Osteoblast (primary cell): ENCODE measurements around the gene TRIAP1. TPM values are rescaled to one million over a fixed set of nuclear protein-coding genes. Genes with fewer than 3 reads are reported as not detected.

Source experiments
- DNase-seq: peaks from one replicate; pipeline ENCODE4 v3.0.0; 2011; ENCODE audit warnings: low spot score, mixed read lengths; ENCODE audit not compliant: insufficient read length; ENCODE audit errors: missing footprints
- H2AFZ ChIP-seq: 2 replicates; pipeline ENCODE4 v1.6.0; 2011; ENCODE audit warnings: mild to moderate bottlenecking, low read length
- H3K27ac ChIP-seq: 2 replicates; pipeline ENCODE4 v1.5.1; 2011; ENCODE audit warnings: mild to moderate bottlenecking, low read depth, low read length, moderate library complexity
- H3K27me3 ChIP-seq: 2 replicates; pipeline ENCODE4 v1.6.0; 2012; ENCODE audit warnings: mild to moderate bottlenecking, control low read depth, inconsistent platforms, low read length, moderate library complexity; ENCODE audit not compliant: insufficient read depth
- H3K36me3 ChIP-seq: 2 replicates; pipeline ENCODE4 v1.5.1; 2011; ENCODE audit warnings: mild to moderate bottlenecking, low read length, control low read depth, moderate library complexity; ENCODE audit not compliant: insufficient read depth
- H3K4me1 ChIP-seq: 2 replicates; pipeline ENCODE4 v1.5.1; 2011; ENCODE audit warnings: mild to moderate bottlenecking, low read length, control low read depth, moderate library complexity; ENCODE audit not compliant: insufficient read depth
- H3K4me2 ChIP-seq: 2 replicates; pipeline ENCODE4 v1.6.0; 2011; ENCODE audit warnings: mild to moderate bottlenecking, low read length; ENCODE audit not compliant: insufficient read depth
- H3K4me3 ChIP-seq: fragments of 200-600 bp; sonication (generic); 3 replicates; pipeline ENCODE4 v1.5.1; 2012; ENCODE audit warnings: mild to moderate bottlenecking, low read length, inconsistent platforms; ENCODE audit not compliant: insufficient read depth
- H3K79me2 ChIP-seq: 2 replicates; pipeline ENCODE4 v1.6.0; 2012; ENCODE audit warnings: mild to moderate bottlenecking, low read length, control low read depth, inconsistent platforms; ENCODE audit not compliant: insufficient read depth
- H3K9me3 ChIP-seq: 2 replicates; pipeline ENCODE4 v1.5.1; 2011; ENCODE audit warnings: low read depth, low read length, control low read depth
- H4K20me1 ChIP-seq: 2 replicates; pipeline ENCODE4 v1.6.0; 2012; ENCODE audit warnings: mild to moderate bottlenecking, low read length, control low read depth; ENCODE audit not compliant: insufficient read depth
- CTCF ChIP-seq: IDR thresholded peaks from 2 replicates; pipeline ENCODE4 v1.5.1; 2011; ENCODE audit warnings: mild to moderate bottlenecking, low read depth, low read length, moderate library complexity; ENCODE audit errors: extremely low read depth
- total RNA-seq: library from RNA; depleted of rRNA; stranded (reverse); fragments of >200 nt; gene quantifications from 2 replicates; pipeline ENCODE4 v1.2.3, GENCODE V29; 2012

TRIAP1 gene
- total RNA-seq, 1 donor, result 19.9 TPM

DNA sequence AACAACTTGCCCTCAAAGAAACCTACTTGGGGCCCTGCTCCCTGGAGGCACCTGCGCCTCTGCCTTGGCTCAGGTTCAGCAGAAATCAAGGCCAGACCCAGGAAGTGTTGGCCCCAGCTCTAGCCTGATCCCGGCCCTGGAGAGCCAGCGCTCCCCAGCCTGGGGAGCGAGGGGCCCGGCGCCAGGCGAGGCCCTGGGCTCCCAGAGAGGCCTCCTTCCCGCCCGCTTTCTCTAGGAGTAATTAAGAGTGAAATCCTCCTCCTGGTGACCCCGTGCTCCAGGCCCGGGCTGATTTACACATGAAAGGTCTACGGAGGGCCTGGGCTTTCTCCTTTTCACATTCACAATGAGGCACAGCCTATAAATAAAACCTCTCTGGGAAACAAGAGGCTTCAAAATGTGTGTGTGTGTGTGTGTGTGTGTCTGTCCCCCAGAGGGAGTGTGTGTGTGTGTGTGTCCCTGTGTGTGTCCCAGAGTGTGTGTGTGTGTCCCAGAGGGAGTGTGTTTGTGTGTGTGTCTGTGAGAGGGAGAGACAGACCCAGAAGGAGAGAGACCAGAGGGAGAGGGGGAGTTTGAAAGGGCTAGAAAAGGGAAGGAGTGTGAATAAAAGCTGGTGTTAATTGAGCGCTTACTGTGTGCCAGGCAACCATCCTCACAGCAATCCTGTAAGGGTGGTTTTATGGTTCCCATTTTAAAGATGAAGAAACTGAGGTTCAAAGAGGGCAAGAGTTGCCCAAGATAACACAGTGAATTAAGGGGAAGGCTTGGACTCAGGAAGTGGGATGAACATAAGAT is 32.1 kb downstream of the TRIAP1 start:
- H3K27me3 ChIP-seq, result no peaks in the 10 kb centered on the region
- no peak for DNase-seq
- no peak for TF ChIP-seq CTCF
- no peaks in the 10 kb centered on the region for H3K9me3 ChIP-seq
- no peaks in the 10 kb centered on the region for H3K4me1 ChIP-seq
- no peak overlapping the region for H3K27ac ChIP-seq
- no peaks in the 10 kb centered on the region for H3K36me3 ChIP-seq
- no peak overlapping the region for H3K4me2 ChIP-seq
- H3K4me3 ChIP-seq, result no peak overlapping the region
- H4K20me1 ChIP-seq, result no peaks in the 10 kb centered on the region
- H2AFZ ChIP-seq, result no peak overlapping the region
- H3K79me2 ChIP-seq, result no peaks in the 10 kb centered on the region

DNA sequence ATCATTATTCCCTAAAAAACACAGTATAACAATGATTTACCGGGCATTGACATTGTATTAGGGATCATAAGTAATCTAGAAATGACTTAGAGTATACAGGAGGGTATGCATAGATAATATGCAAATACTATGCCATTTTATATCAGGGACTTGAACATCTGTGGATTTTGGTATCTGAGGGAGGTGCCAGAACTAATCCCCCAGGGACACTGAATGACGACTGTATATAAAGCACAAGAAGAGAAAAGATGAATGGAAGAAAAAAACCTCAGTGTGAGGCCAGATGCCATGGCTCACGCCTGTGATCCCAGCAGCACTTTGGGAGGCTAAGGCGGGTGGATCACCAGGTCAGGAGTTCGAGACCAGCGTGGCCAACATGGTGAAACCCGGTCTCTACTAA is 33.8 kb downstream of the TRIAP1 start:
- H3K36me3 ChIP-seq, result no peaks in the 10 kb centered on the region
- no peaks in the 10 kb centered on the region for H3K4me1 ChIP-seq
- H3K27ac ChIP-seq, result no peak overlapping the region
- DNase-seq, result peak; percentile 60
- TF ChIP-seq CTCF, result no peak
- no peaks in the 10 kb centered on the region for H4K20me1 ChIP-seq
- H3K79me2 ChIP-seq, result no peaks in the 10 kb centered on the region
- H3K4me3 ChIP-seq, result no peak overlapping the region
- no peaks in the 10 kb centered on the region for H3K9me3 ChIP-seq
- H3K27me3 ChIP-seq, result no peaks in the 10 kb centered on the region
- H2AFZ ChIP-seq, result no peak overlapping the region
- H3K4me2 ChIP-seq, result no peak overlapping the region

DNA sequence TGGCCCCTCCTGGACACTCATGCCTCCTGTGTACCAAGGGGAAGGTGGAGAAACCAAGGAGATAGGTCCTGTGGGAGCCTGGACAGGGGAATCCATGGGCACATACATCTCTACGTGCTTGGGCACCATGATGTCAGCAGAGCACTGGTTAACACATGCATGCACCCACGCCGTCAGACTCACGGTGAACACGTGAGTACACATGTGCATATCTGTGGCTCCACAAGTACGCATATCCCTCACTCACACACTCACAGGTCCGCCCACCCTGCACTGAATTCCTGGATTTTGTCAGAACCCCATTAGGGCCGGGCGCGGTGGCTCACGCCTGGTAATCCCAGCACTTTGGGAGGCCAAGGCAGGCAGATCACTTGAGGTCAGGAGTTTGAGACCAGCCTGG is 37.4 kb downstream of the TRIAP1 start:
- H3K4me1 ChIP-seq, result no peaks in the 10 kb centered on the region
- H3K9me3 ChIP-seq, result no peaks in the 10 kb centered on the region
- no peaks in the 10 kb centered on the region for H3K36me3 ChIP-seq
- H4K20me1 ChIP-seq, result no peaks in the 10 kb centered on the region
- no peak overlapping the region for H3K4me2 ChIP-seq
- no peak overlapping the region for H2AFZ ChIP-seq
- DNase-seq, result no peak
- no peaks in the 10 kb centered on the region for H3K27me3 ChIP-seq
- no peak overlapping the region for H3K4me3 ChIP-seq
- no peak overlapping the region for H3K27ac ChIP-seq
- no peaks in the 10 kb centered on the region for H3K79me2 ChIP-seq
- no peak for TF ChIP-seq CTCF

DNA sequence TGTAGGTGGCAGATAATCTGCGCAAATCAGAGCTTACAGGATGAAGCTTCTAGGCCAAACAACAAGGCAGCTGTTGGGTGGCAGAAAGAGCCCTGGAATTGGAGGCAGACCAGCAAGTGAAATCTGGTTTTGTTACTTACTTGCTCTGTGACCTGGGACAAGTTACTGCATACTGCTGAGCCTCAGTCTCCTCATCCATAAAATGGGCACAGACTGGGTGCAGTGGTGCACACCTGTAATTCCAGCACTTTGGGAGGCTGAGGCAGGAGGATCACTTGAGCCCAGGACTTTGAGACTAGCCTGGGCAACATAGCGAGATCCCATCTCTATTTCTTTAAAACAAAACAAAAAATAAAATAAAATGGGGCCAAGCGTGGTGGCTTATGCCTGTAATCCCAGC is 39.6 kb downstream of the TRIAP1 start:
- H3K9me3 ChIP-seq, result no peaks in the 10 kb centered on the region
- no peak overlapping the region for H3K4me2 ChIP-seq
- H4K20me1 ChIP-seq, result no peaks in the 10 kb centered on the region
- TF ChIP-seq CTCF, result no peak
- no peaks in the 10 kb centered on the region for H3K36me3 ChIP-seq
- H2AFZ ChIP-seq, result no peak overlapping the region
- H3K4me3 ChIP-seq, result no peak overlapping the region
- no peak overlapping the region for H3K27ac ChIP-seq
- H3K79me2 ChIP-seq, result no peaks in the 10 kb centered on the region
- no peaks in the 10 kb centered on the region for H3K27me3 ChIP-seq
- no peak for DNase-seq
- no peaks in the 10 kb centered on the region for H3K4me1 ChIP-seq
